DND-41 (cell line): Measurements from ENCODE around the gene ZNF649.
A peak's percentile ranks its signal among the peaks of the same experiment; 100 is the strongest.
"Not testable (repeated sequence)": the region's sequence is repeated elsewhere in the genome, so short reads cannot be mapped to it uniquely, and the experiment has no call there.

Experiments used
- ATAC-seq: fragments of 200-7000 bp; cut with Tn5 transposase; 3 replicates; pipeline ENCODE4 v1.9.1; 2021; ENCODE audit warnings: low read depth; ENCODE audit not compliant: insufficient read depth
- DNase-seq: peaks from one replicate; pipeline ENCODE4 v3.0.0-alpha.2; 2020
- H2AFZ ChIP-seq: 2 replicates; pipeline ENCODE4 v1.6.0; 2012; ENCODE audit warnings: low read depth, low read length
- H3K27ac ChIP-seq: 2 replicates; pipeline ENCODE4 v1.5.1; 2012; ENCODE audit warnings: low read length, inconsistent platforms
- H3K27me3 ChIP-seq: fragments of 200-600 bp; sonication (generic); 2 replicates; pipeline ENCODE4 v1.6.0; 2012; ENCODE audit warnings: low read length, mild to moderate bottlenecking, inconsistent platforms; ENCODE audit not compliant: insufficient read depth, poor library complexity
- H3K36me3 ChIP-seq: 2 replicates; pipeline ENCODE4 v1.5.1; 2012; ENCODE audit warnings: low read length, inconsistent platforms; ENCODE audit not compliant: insufficient read depth
- H3K4me1 ChIP-seq: 2 replicates; pipeline ENCODE4 v1.5.1; 2012; ENCODE audit warnings: mild to moderate bottlenecking, low read length; ENCODE audit not compliant: insufficient read depth
- H3K4me2 ChIP-seq: 2 replicates; pipeline ENCODE4 v1.6.0; 2012; ENCODE audit warnings: mild to moderate bottlenecking, moderate library complexity, low read length, inconsistent platforms; ENCODE audit not compliant: insufficient read depth
- H3K4me3 ChIP-seq, 2 experiments: fragments of 200-600 bp in 1 of 2; shearing (Covaris generic) in 1 of 2; 2 replicates each; pipeline ENCODE4 v1.5.1; 2012 to 2016; ENCODE audit warnings: inconsistent platforms in 2 of 2, low read length in 2 of 2, mild to moderate bottlenecking in 2 of 2, low read depth in 1 of 2, moderate library complexity in 1 of 2
- H3K79me2 ChIP-seq: 2 replicates; pipeline ENCODE4 v1.6.0; 2012; ENCODE audit warnings: low read length, inconsistent platforms; ENCODE audit not compliant: insufficient read depth
- H3K9ac ChIP-seq: 2 replicates; pipeline ENCODE4 v1.6.0; 2012; ENCODE audit warnings: low read depth, mild to moderate bottlenecking, inconsistent platforms, low read length, moderate library complexity
- H3K9me3 ChIP-seq: 2 replicates; pipeline ENCODE4 v1.5.1; 2012; ENCODE audit warnings: low read length, moderate library complexity, mild to moderate bottlenecking, inconsistent platforms; ENCODE audit not compliant: insufficient read depth, severe bottlenecking
- H4K20me1 ChIP-seq: 2 replicates; pipeline ENCODE4 v1.6.0; 2012; ENCODE audit warnings: low read length; ENCODE audit not compliant: insufficient read depth
- CTCF ChIP-seq: IDR thresholded peaks from 2 replicates; pipeline ENCODE4 v1.5.1; 2012; ENCODE audit warnings: borderline replicate concordance, low read length, moderate library complexity, mild to moderate bottlenecking; ENCODE audit not compliant: poor library complexity, severe bottlenecking; ENCODE audit errors: extremely low read depth
- EZH2 ChIP-seq: IDR thresholded peaks from 3 replicates; pipeline ENCODE4 v1.6.1; 2012; ENCODE audit warnings: borderline replicate concordance, low read depth, mild to moderate bottlenecking, moderate library complexity, low read length, inconsistent platforms; ENCODE audit not compliant: severe bottlenecking

The ZNF649 gene

GRCh38 chr19:51915324-51915867, 10.6 kb upstream of the ZNF649 start:
- no peak for DNase-seq
- Histone ChIP-seq H3K9me3 (peaks cover 64% of the 10 kb centered on the region), H3K27ac (no peak overlapping the region), H3K9ac (no peak overlapping the region), H3K36me3 (no peaks in the 10 kb centered on the region), H3K27me3 (no peaks in the 10 kb centered on the region), H3K4me3 (no peak overlapping the region), H3K4me1 (no peaks in the 10 kb centered on the region), H3K4me2 (no peak overlapping the region), H3K79me2 (no peaks in the 10 kb centered on the region), H4K20me1 (no peaks in the 10 kb centered on the region), H2AFZ (no peak overlapping the region)
- no peak for ATAC-seq
- TF ChIP-seq CTCF (no peak), EZH2 (no peak)

- H3K4me2 ChIP-seq, H2AFZ ChIP-seq, H4K20me1 ChIP-seq, DNase-seq, H3K27ac ChIP-seq, H3K4me3 ChIP-seq, H3K27me3 ChIP-seq, H3K9ac ChIP-seq, ATAC-seq: not testable (repeated sequence)
- Histone ChIP-seq H3K79me2 (peaks cover 19% of the 10 kb centered on the region), H3K4me1 (peaks cover 15% of the 10 kb centered on the region), H3K9me3 (peaks cover 31% of the 10 kb centered on the region), H3K36me3 (peaks cover 11% of the 10 kb centered on the region)
Observed at GRCh38 chr19:51907981-51908380, 3.2 kb upstream of the ZNF649 start.

GRCh38 chr19:51906108-51906507, 1.3 kb upstream of the ZNF649 start:
- Histone ChIP-seq H3K9me3 (peaks cover 43% of the 10 kb centered on the region), H3K4me1 (peaks cover 16% of the 10 kb centered on the region), H3K36me3 (peaks cover 29% of the 10 kb centered on the region), H3K79me2 (peaks cover 37% of the 10 kb centered on the region)
- H3K9ac ChIP-seq, H3K4me2 ChIP-seq, ATAC-seq, H3K27me3 ChIP-seq, H2AFZ ChIP-seq, H4K20me1 ChIP-seq, H3K4me3 ChIP-seq, DNase-seq, H3K27ac ChIP-seq: not testable (repeated sequence)

GRCh38 chr19:51905639-51906038, 822 bp upstream of the ZNF649 start:
- not testable (repeated sequence) for H3K4me3 ChIP-seq, H3K4me2 ChIP-seq, H4K20me1 ChIP-seq, H3K9ac ChIP-seq, DNase-seq, H3K27ac ChIP-seq, H3K27me3 ChIP-seq, ATAC-seq
- Histone ChIP-seq H3K4me1 (peaks cover 16% of the 10 kb centered on the region), H2AFZ (peak overlapping the region; percentile 83), H3K36me3 (peaks cover 34% of the 10 kb centered on the region), H3K9me3 (peaks cover 46% of the 10 kb centered on the region), H3K79me2 (peaks cover 42% of the 10 kb centered on the region)

- no peak for DNase-seq
- peaks cover 16% of the 10 kb centered on the region for H3K4me1 ChIP-seq
- peaks cover 46% of the 10 kb centered on the region for H3K79me2 ChIP-seq
- peak overlapping the region; percentile 83 for H2AFZ ChIP-seq
- TF ChIP-seq CTCF (no peak), EZH2 (no peak)
- peaks cover 51% of the 10 kb centered on the region for H3K9me3 ChIP-seq
- peak overlapping the region; percentile 87 for H3K27ac ChIP-seq
- peak overlapping the region; percentile 79; the same call in 1 of the 2 replicates for H3K9ac ChIP-seq
- H3K36me3 ChIP-seq = peaks cover 38% of the 10 kb centered on the region
- no peaks in the 10 kb centered on the region for H4K20me1 ChIP-seq
- ATAC-seq = peak; percentile 11; the same call in 1 of the 3 replicates
- H3K27me3 ChIP-seq = no peaks in the 10 kb centered on the region
- peak overlapping the region in 1 of 2 experiments; percentile 76; a peak in 2 of 4 replicates for H3K4me3 ChIP-seq
- H3K4me2 ChIP-seq = peak overlapping the region; percentile 65
Observed at GRCh38 chr19:51905206-51905605, 389 bp upstream of the ZNF649 start.
